HepG2 (cell line): ENCODE data around the gene SDHD. TPM values are rescaled to one million over a fixed set of nuclear protein-coding genes. Genes with fewer than 3 reads are reported as not detected.

ENCODE experiments used
- ATAC-seq: fragments of 200-7000 bp; cut with Tn5 transposase; 3 replicates; pipeline ENCODE4 v1.9.1; 2020; ENCODE audit warnings: mild to moderate bottlenecking, moderate library complexity
- BruUV-seq: library from RNA; stranded (reverse); fragments of 400-500 nt; replicated peaks from 2 replicates; lab custom pipeline; 2021; lab: Mats Ljungman, UMichigan
- CTCF ChIA-PET: fragments of 300-600 bp; formaldehyde crosslinking; extraction: SDS; loops from one replicate; lab custom pipeline; 2021; ENCODE audit warnings: low total read pairs, inconsistent platforms, low intra/inter-chr PET ratio; lab: Yijun Ruan, JAX
- POLR2A ChIA-PET: fragments of 350-600 bp; sonication (Branson Sonifier 250); formaldehyde crosslinking; loops from one replicate; lab custom pipeline; 2020; ENCODE audit warnings: antibody characterized with exemption, inconsistent platforms; lab: Yijun Ruan, JAX
- DNase-seq: peaks from one replicate; pipeline ENCODE4 v3.0.0-alpha.2; 2015; ENCODE audit warnings: low spot score
- FAIRE-seq: peaks from 3 replicates; lab custom pipeline; 2011; peaks lifted over from hg19 to GRCh38; lab: Jason Lieb, UNC
- H2AFZ ChIP-seq: one replicate; pipeline ENCODE4 v1.6.1; 2011; ENCODE audit warnings: low read length, inconsistent platforms
- H3K27ac ChIP-seq: fragments of 300-600 bp; 3 replicates; pipeline ENCODE4 v1.8.0; 2011; ENCODE audit warnings: mixed run types, mild to moderate bottlenecking, mixed read lengths, low read length, inconsistent platforms; ENCODE audit not compliant: insufficient read depth; ENCODE audit errors: extremely low read length
- H3K27me3 ChIP-seq, 2 experiments: fragments of 200-600 bp in 1 of 2; 2 replicates in 1 of 2; 3 replicates in 1 of 2; pipeline versions ENCODE4 v1.6.0 to v1.8.0; 2011; ENCODE audit warnings: low read length in 2 of 2, mild to moderate bottlenecking in 2 of 2, moderate library complexity in 2 of 2, inconsistent platforms in 1 of 2; ENCODE audit not compliant: insufficient read depth in 2 of 2, control insufficient read depth in 1 of 2
- H3K36me3 ChIP-seq, 2 experiments: fragments of 200-600 bp in 1 of 2; replicated peaks in 1 of 2; 2 replicates in 1 of 2; 3 replicates in 1 of 2; pipeline versions ENCODE4 v1.5.1 to v1.8.0; 2011; ENCODE audit warnings: low read length in 2 of 2, inconsistent platforms in 1 of 2; ENCODE audit not compliant: insufficient read depth in 2 of 2, control insufficient read depth in 1 of 2
- H3K4me1 ChIP-seq: 2 replicates; pipeline ENCODE4 v1.5.1; 2012; ENCODE audit warnings: low read length, inconsistent platforms; ENCODE audit not compliant: insufficient read depth
- H3K4me2 ChIP-seq: 2 replicates; pipeline ENCODE4 v1.6.0; 2011; ENCODE audit warnings: low read depth, low read length, inconsistent platforms
- H3K4me3 ChIP-seq, 3 experiments: fragments of 200-600 bp in 1 of 3; sonication (generic), shearing (Covaris generic) in 1 of 3; replicated peaks in 1 of 3; 2 replicates each; pipeline ENCODE4 v1.5.1; 2011 to 2016; ENCODE audit warnings: low read length in 3 of 3, inconsistent platforms in 2 of 3, low read depth in 2 of 3, mild to moderate bottlenecking in 2 of 3, control low read depth in 1 of 3, mixed read lengths in 1 of 3; ENCODE audit not compliant: insufficient read depth in 1 of 3
- H3K79me2 ChIP-seq: one replicate; pipeline ENCODE4 v1.6.1; 2011; ENCODE audit warnings: low read length, inconsistent platforms; ENCODE audit not compliant: insufficient read depth
- H3K9ac ChIP-seq: 2 replicates; pipeline ENCODE4 v1.6.0; 2011; ENCODE audit warnings: mild to moderate bottlenecking, low read depth, low read length, inconsistent platforms; ENCODE audit not compliant: insufficient read depth
- H3K9me3 ChIP-seq: 2 replicates; pipeline ENCODE4 v1.5.1; 2012; ENCODE audit warnings: mild to moderate bottlenecking, low read length
- H4K20me1 ChIP-seq: 2 replicates; pipeline ENCODE4 v1.6.0; 2011; ENCODE audit warnings: inconsistent platforms, mild to moderate bottlenecking, low read length, moderate library complexity; ENCODE audit not compliant: insufficient read depth
- HIVEP1 ChIP-seq: sonication (generic); formaldehyde crosslinking; IDR thresholded peaks from 2 replicates; pipeline ENCODE4 v1.4.0; 2020; ENCODE audit warnings: mild to moderate bottlenecking, missing genetic modification reagents
- NFE2L1 ChIP-seq: sonication (generic); formaldehyde crosslinking; IDR thresholded peaks from 2 replicates; pipeline ENCODE4 v1.4.0; 2020; ENCODE audit warnings: missing genetic modification reagents, mild to moderate bottlenecking, borderline replicate concordance
- NFIB ChIP-seq: sonication (generic); formaldehyde crosslinking; IDR thresholded peaks from 2 replicates; pipeline ENCODE4 v1.9.0; 2021; ENCODE audit warnings: missing genetic modification reagents, mild to moderate bottlenecking, borderline replicate concordance
- RBM22 ChIP-seq: fragments of 200-400 bp; formaldehyde crosslinking; optimal IDR thresholded peaks from 2 replicates; pipeline ENCODE3; 2017; ENCODE audit warnings: mild to moderate bottlenecking, low read length, moderate library complexity
- SNAPC2 ChIP-seq: sonication (generic); formaldehyde crosslinking; IDR thresholded peaks from 2 replicates; pipeline ENCODE4 v1.8.1; 2022; ENCODE audit warnings: mild to moderate bottlenecking, missing genetic modification reagents
- TGIF2 ChIP-seq: IDR thresholded peaks from 2 replicates; pipeline ENCODE4 v1.6.1; 2016; ENCODE audit warnings: control low read depth, missing compliant biosample characterization
- U2AF1 ChIP-seq: fragments of 200-400 bp; formaldehyde crosslinking; optimal IDR thresholded peaks from 2 replicates; pipeline ENCODE3; 2017; ENCODE audit warnings: mild to moderate bottlenecking, low read depth, low read length
- ZEB1 ChIP-seq: IDR thresholded peaks from 2 replicates; pipeline ENCODE4 v1.6.1; 2012; ENCODE audit warnings: mild to moderate bottlenecking, low read depth, inconsistent platforms; ENCODE audit not compliant: insufficient replicate concordance
- ZNF180 ChIP-seq: sonication (generic); formaldehyde crosslinking; IDR thresholded peaks from 2 replicates; pipeline ENCODE4 v1.4.0; 2020; ENCODE audit warnings: low read depth, missing genetic modification reagents, borderline replicate concordance
- ZNF431 ChIP-seq: sonication (generic); formaldehyde crosslinking; IDR thresholded peaks from 2 replicates; pipeline ENCODE4 v1.9.0; 2022; ENCODE audit warnings: missing genetic modification reagents, low read depth, mild to moderate bottlenecking, borderline replicate concordance
- ZNF704 ChIP-seq: sonication (generic); formaldehyde crosslinking; IDR thresholded peaks from 2 replicates; pipeline ENCODE4 v1.8.1; 2023; ENCODE audit warnings: mild to moderate bottlenecking, inconsistent platforms, moderate library complexity, missing genetic modification reagents, borderline replicate concordance
- WGBS: methylation state at CpG from one replicate; pipeline ENCODE4 v1.1.6; 2017; ENCODE audit warnings: low lambda C conversion rate; 5-methylcytosine and 5-hydroxymethylcytosine counted together
- in situ Hi-C: cut with HindIII; loops from 2 replicates; pipeline ENCODE4 v1.10.0; 2017; ENCODE audit warnings: low pct_unique_long_range_greater_than_20kb; ENCODE audit not compliant: extremely low pct_ligation_motif_present
- intact Hi-C: fragments of 100-400 bp; cut with micrococcal nuclease; formaldehyde crosslinking; loops from one replicate; pipeline ENCODE4 v1.10.0; 2022; ENCODE audit not compliant: unreplicated experiment
- polyA plus RNA-seq, 8 experiments: library from polyadenylated mRNA; depleted of rRNA in 3 of 8; stranded (reverse) in 7 of 8; unstranded in 1 of 8; fragments of >200 nt; fragmentation: Illumina TruSeq in 4 of 8; extraction: Trizol in 4 of 8; gene quantifications; 2 replicates each; pipeline versions ENCODE4 v1.2.1 to v1.2.3, GENCODE V29; 2011 to 2016; ENCODE audit warnings: low read depth in 4 of 8, missing spikeins in 1 of 8, mixed read lengths in 1 of 8; ENCODE audit not compliant: insufficient read depth in 1 of 8
- total RNA-seq, 5 experiments: library from RNA; depleted of rRNA; stranded (reverse); fragments of >200 nt; fragmentation: Illumina TruSeq; extraction: Trizol; gene quantifications; 2 replicates each; pipeline ENCODE4 v1.2.3, GENCODE V29; 2016; ENCODE audit warnings: low read depth in 1 of 5
- TF ChIP-seq, protein P1 (sequence below): sonication (generic); formaldehyde crosslinking; IDR thresholded peaks from 2 replicates; pipeline ENCODE4 v1.4.0; 2020; ENCODE audit warnings: low read depth, missing genetic modification reagents

Gene SDHD
- total and polyA plus RNA-seq, 2 of the 13 experiments (the other 11 are each of a cell fraction or from before 2014, with no cell fraction given), result 117 to 123 TPM

- Histone ChIP-seq H2AFZ (no peak overlapping the region), H3K4me1 (no peaks in the 10 kb centered on the region), H3K79me2 (peaks cover 5% of the 10 kb centered on the region)
- intact Hi-C loops, result no loop called here
- TF ChIP-seq HIVEP1 (CRISPR knock-in tag) (no peak), ZNF180 (CRISPR knock-in tag) (no peak), ZEB1 (no peak), NFIB (CRISPR knock-in tag) (no peak), TGIF2 (CRISPR knock-in tag) (no peak), ZNF431 (no peak), ZNF704 (no peak), NFE2L1 (CRISPR knock-in tag) (no peak), U2AF1 (no peak), RBM22 (no peak), SNAPC2 (CRISPR knock-in tag) (no peak)
- TF ChIP-seq, protein P1, sequence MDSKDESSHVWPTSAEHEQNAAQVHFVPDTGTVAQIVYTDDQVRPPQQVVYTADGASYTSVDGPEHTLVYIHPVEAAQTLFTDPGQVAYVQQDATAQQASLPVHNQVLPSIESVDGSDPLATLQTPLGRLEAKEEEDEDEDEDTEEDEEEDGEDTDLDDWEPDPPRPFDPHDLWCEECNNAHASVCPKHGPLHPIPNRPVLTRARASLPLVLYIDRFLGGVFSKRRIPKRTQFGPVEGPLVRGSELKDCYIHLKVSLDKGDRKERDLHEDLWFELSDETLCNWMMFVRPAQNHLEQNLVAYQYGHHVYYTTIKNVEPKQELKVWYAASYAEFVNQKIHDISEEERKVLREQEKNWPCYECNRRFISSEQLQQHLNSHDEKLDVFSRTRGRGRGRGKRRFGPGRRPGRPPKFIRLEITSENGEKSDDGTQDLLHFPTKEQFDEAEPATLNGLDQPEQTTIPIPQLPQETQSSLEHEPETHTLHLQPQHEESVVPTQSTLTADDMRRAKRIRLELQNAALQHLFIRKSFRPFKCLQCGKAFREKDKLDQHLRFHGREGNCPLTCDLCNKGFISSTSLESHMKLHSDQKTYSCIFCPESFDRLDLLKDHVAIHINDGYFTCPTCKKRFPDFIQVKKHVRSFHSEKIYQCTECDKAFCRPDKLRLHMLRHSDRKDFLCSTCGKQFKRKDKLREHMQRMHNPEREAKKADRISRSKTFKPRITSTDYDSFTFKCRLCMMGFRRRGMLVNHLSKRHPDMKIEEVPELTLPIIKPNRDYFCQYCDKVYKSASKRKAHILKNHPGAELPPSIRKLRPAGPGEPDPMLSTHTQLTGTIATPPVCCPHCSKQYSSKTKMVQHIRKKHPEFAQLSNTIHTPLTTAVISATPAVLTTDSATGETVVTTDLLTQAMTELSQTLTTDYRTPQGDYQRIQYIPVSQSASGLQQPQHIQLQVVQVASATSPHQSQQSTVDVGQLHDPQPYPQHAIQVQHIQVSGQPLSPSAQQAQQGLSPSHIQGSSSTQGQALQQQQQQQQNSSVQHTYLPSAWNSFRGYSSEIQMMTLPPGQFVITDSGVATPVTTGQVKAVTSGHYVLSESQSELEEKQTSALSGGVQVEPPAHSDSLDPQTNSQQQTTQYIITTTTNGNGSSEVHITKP (CRISPR knock-in tag), result no peak
- TF ChIP-seq, all 625 proteins: peak for 0
- no peak overlapping the region for H3K27ac ChIP-seq
- DNase-seq, result no peak
- H4K20me1 ChIP-seq, result no peaks in the 10 kb centered on the region
- H3K4me2 ChIP-seq, result no peak overlapping the region
- in situ Hi-C loops, result no loop called here
- no peak for FAIRE-seq
- H3K9me3 ChIP-seq, result no peaks in the 10 kb centered on the region
- no peak for ATAC-seq
- H3K4me3 ChIP-seq, result no peak overlapping the region
- H3K9ac ChIP-seq, result no peak overlapping the region
- BruUV-seq, result no TSS peak
- ChIA-PET CTCF (no interaction called here), POLR2A (no interaction called here)
- H3K36me3 ChIP-seq, result peaks cover 6 to 58% of the 10 kb centered on the region in 2 experiments
- WGBS, result 48% methylated on average over 2 of the region's 2 CpGs
- H3K27me3 ChIP-seq, result no peaks in the 10 kb centered on the region
These were observed 36.9 kb upstream of the SDHD start for GRCh38 chr11:112049777-112050176.
